Coronary artery (tissue), 2 donors: ENCODE data around the gene ARHGAP30.

ENCODE experiments used
- DNase-seq: peaks from one replicate; pipeline ENCODE4 v3.0.0-alpha.2; 2017; ENCODE audit warnings: low spot score
- H3K27ac ChIP-seq, 2 donors: fragments of 200-600 bp; sonication (generic); one replicate each; pipeline ENCODE4 v1.5.1; 2016 to 2019
- H3K4me3 ChIP-seq: fragments of 200-600 bp; sonication (generic); 2 replicates; pipeline ENCODE4 v1.5.1; 2016; ENCODE audit warnings: mild to moderate bottlenecking, moderate library complexity
- CTCF ChIP-seq: fragments of 200-600 bp; sonication (generic); IDR thresholded peaks from one replicate; pipeline ENCODE4 v1.5.1; 2019; ENCODE audit warnings: antibody characterized with exemption

Gene ARHGAP30

DNA sequence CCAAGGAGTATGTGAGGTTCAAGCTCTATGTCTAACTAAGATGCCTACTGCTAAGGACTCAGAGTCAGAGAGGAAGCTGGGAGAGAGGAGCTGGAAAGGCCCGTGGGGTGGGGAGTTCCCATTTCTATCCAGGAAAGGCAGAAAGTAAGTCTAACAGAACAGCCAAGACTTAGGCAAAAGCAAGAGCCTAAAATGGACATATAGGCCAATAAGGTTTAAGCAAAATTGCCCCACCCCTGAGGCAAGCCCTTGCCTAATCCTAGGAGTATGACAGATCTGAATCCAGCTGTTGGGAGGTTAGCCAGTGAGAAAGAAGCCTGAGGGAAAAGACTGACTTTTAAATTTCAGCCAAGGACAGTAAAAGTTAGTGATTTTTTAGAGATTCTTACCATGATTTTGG lies 26.8 kb upstream of the ARHGAP30 start:
- no peak for DNase-seq
- peak overlapping the region in 1 of 2 donors; percentile 52 for H3K27ac ChIP-seq
- H3K4me3 ChIP-seq = no peak overlapping the region
- TF ChIP-seq CTCF = no peak

- TF ChIP-seq CTCF = no peak
- peak overlapping the region in 1 of 2 donors; percentile 13 for H3K27ac ChIP-seq
- no peak for DNase-seq
- no peak overlapping the region for H3K4me3 ChIP-seq
These were observed 26.3 kb upstream of the ARHGAP30 start for GRCh38 chr1:161096015-161096414.

DNA sequence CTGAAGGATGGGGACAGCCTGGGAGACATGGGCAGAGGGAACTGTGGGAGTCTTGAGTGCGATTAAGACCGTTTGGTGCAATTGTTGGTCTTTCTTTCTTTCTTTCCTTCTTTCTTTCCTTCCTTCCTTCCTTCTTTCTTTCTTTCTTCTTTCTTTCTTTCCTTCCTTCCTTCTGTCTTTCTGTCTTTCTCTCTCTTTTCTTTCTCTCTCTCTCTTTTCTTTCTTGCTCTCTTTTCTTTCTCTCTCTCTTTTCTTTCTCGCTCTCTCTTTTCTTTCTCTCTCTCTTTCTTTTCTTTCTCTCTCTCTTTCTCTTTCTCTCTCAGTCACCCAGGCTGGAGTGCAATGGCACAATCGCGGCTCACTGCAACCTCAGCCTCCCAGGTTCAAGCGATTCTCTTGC lies 25.5 kb upstream of the ARHGAP30 start:
- DNase-seq = no peak
- no peak overlapping the region for H3K27ac ChIP-seq
- H3K4me3 ChIP-seq = no peak overlapping the region
- TF ChIP-seq CTCF = no peak

- no peak for DNase-seq
- no peak for TF ChIP-seq CTCF
- Histone ChIP-seq H3K27ac (no peak overlapping the region), H3K4me3 (no peak overlapping the region)
These were observed 24.8 kb upstream of the ARHGAP30 start for GRCh38 chr1:161094481-161094880.

- no peak for TF ChIP-seq CTCF
- Histone ChIP-seq H3K4me3 (no peak overlapping the region), H3K27ac (no peak overlapping the region)
- no peak for DNase-seq
These were observed 22.9 kb upstream of the ARHGAP30 start for GRCh38 chr1:161092621-161093028.

DNA sequence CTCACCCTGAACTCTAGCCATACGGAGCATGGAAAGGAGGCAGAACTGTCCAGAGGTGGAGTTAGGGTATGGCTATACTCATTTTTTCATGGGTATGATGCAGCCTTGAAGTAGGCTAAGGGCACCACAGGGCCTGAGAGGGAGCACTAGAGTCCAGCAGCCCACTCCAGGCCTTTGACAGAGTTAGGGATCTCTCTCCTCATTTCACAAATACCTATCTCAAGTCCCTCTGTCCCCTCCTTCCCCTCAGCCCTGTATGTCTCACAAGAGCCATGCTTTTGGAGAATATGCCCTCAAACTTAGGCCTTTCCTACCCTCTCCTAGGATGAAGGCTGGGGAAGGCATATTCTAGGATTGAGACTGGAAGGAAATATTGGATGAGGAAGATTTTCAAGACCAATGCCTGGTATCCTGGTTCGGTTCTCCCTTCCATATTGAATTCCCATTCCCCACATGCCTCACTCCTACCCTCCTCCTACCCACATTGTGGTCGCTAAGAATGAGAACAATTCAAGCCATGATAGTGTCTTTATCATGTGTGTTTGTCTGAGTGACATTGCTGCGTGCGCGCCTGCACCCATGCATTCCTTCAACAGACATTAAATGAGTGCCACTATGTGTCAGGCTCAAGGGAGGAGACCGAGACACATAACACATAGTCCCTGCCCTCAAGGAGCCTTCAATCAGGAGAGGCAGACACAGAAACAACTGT lies 22.3 kb upstream of the ARHGAP30 start:
- Histone ChIP-seq H3K27ac (no peak overlapping the region), H3K4me3 (no peak overlapping the region)
- no peak for DNase-seq
- TF ChIP-seq CTCF = no peak

DNA sequence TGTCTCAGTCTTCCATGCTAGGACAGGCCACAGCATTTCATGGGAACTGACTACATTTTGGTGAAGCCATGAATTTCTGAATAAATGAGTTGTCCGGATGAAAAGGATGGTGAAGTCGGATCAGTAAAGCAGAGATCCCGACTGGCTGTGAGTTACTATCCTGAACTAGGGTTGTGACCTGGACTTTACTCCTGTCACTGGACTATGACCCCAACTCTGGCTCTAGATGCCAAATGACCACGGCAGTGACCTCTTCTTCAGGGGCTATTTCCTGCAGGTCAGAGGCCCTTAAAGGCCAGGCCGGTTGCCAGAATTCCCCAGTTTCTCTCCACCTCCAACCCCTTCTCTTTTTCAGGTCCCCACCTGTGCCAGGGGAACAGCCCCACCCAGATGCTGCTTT lies 21.4 kb upstream of the ARHGAP30 start:
- no peak overlapping the region for H3K4me3 ChIP-seq
- TF ChIP-seq CTCF = no peak
- DNase-seq = no peak
- no peak overlapping the region for H3K27ac ChIP-seq
